HepG2 (cell line): ENCODE results near the gene CGNL1. TPM values are rescaled to one million over a fixed set of nuclear protein-coding genes. Genes with fewer than 3 reads are reported as not detected.

ENCODE experiments used
- AHR ChIP-seq: IDR thresholded peaks from 2 replicates; pipeline ENCODE4 v1.6.1; 2018; ENCODE audit warnings: missing genetic modification reagents, missing compliant biosample characterization
- AKNA ChIP-seq: sonication (generic); formaldehyde crosslinking; IDR thresholded peaks from 2 replicates; pipeline ENCODE4 v1.4.0; 2020; ENCODE audit warnings: missing genetic modification reagents, borderline replicate concordance
- DBP ChIP-seq: sonication (generic); formaldehyde crosslinking; IDR thresholded peaks from 2 replicates; pipeline ENCODE4 v1.4.0; 2020; ENCODE audit warnings: missing genetic modification reagents; ENCODE audit errors: not compliant biosample characterization
- GMEB1 ChIP-seq: sonication (generic); formaldehyde crosslinking; IDR thresholded peaks from 2 replicates; pipeline ENCODE4 v1.5.1; 2020; ENCODE audit warnings: missing genetic modification reagents, mild to moderate bottlenecking, borderline replicate concordance
- MATR3 ChIP-seq: sonication (generic); formaldehyde crosslinking; IDR thresholded peaks from 2 replicates; pipeline ENCODE4 v1.4.0; 2020; ENCODE audit warnings: missing genetic modification reagents
- NR2F1 ChIP-seq, 2 experiments: fragments of 450-650 bp in 1 of 2; formaldehyde crosslinking in 1 of 2; IDR thresholded peaks; 2 replicates each; pipeline versions ENCODE4 v1.5.0 to v1.6.1; 2016 to 2020; ENCODE audit warnings: mild to moderate bottlenecking in 1 of 2, missing compliant biosample characterization in 1 of 2, missing genetic modification reagents in 1 of 2, moderate library complexity in 1 of 2
- ZBTB34 ChIP-seq: sonication (generic); formaldehyde crosslinking; IDR thresholded peaks from 2 replicates; pipeline ENCODE4 v1.8.0; 2022; ENCODE audit warnings: mild to moderate bottlenecking, missing genetic modification reagents
- ZNF33B ChIP-seq: sonication (generic); formaldehyde crosslinking; IDR thresholded peaks from 2 replicates; pipeline ENCODE4 v1.5.1; 2020; ENCODE audit warnings: mild to moderate bottlenecking, missing genetic modification reagents
- ZNF556 ChIP-seq: sonication (generic); formaldehyde crosslinking; IDR thresholded peaks from 2 replicates; pipeline ENCODE4 v1.4.0; 2020; ENCODE audit warnings: mild to moderate bottlenecking, missing genetic modification reagents, borderline replicate concordance
- ZNF616 ChIP-seq: sonication (generic); formaldehyde crosslinking; IDR thresholded peaks from 2 replicates; pipeline ENCODE4 v1.5.0; 2020; ENCODE audit warnings: low read depth, mild to moderate bottlenecking, missing genetic modification reagents
- ZNF761 ChIP-seq: sonication (generic); formaldehyde crosslinking; conservative IDR thresholded peaks from 2 replicates; pipeline ENCODE4 v1.4.0; 2020; ENCODE audit warnings: mild to moderate bottlenecking, missing genetic modification reagents
- polyA plus RNA-seq, 8 experiments: library from polyadenylated mRNA; depleted of rRNA in 3 of 8; stranded (reverse) in 7 of 8; unstranded in 1 of 8; fragments of >200 nt; fragmentation: Illumina TruSeq in 4 of 8; extraction: Trizol in 4 of 8; gene quantifications; 2 replicates each; pipeline versions ENCODE4 v1.2.1 to v1.2.3, GENCODE V29; 2011 to 2016; ENCODE audit warnings: low read depth in 4 of 8, missing spikeins in 1 of 8, mixed read lengths in 1 of 8; ENCODE audit not compliant: insufficient read depth in 1 of 8
- total RNA-seq, 5 experiments: library from RNA; depleted of rRNA; stranded (reverse); fragments of >200 nt; fragmentation: Illumina TruSeq; extraction: Trizol; gene quantifications; 2 replicates each; pipeline ENCODE4 v1.2.3, GENCODE V29; 2016; ENCODE audit warnings: low read depth in 1 of 5

CGNL1 gene
- total and polyA plus RNA-seq, 2 of the 13 experiments (the other 11 are each of a cell fraction or from before 2014, with no cell fraction given): 5.6 to 15.6 TPM

GRCh38 chr15:57385923-57386390 lies 9.7 kb downstream of the CGNL1 start (continued):
- TF ChIP-seq ZNF761 (CRISPR knock-in tag) (no peak), MATR3 (CRISPR knock-in tag) (no peak), DBP (CRISPR knock-in tag) (no peak), ZBTB34 (CRISPR knock-in tag) (no peak), ZNF556 (CRISPR knock-in tag) (no peak), NR2F1 (CRISPR knock-in tag; IDR thresholded peaks at IDR 0.05) (no peak), ZNF33B (CRISPR knock-in tag) (no peak), GMEB1 (CRISPR knock-in tag) (no peak), ZNF616 (CRISPR knock-in tag) (no peak), AKNA (CRISPR knock-in tag) (no peak), AHR (CRISPR knock-in tag) (no peak)
